Activated CD4-positive, CD25-positive, alpha-beta regulatory T cell treated with anti-CD3 and anti-CD28 coated beads, Interleukin-2, amount 50 U/mL, for 72 hours (primary cell): Measurements from ENCODE around the gene DMRTC2.

Source experiments
- DNase-seq: peaks from one replicate; pipeline ENCODE4 v3.0.0; 2021

Gene DMRTC2

GRCh38 chr19:41845001-41845050 is at the start of gene DMRTC2:
Gene DMRTC2 (plus strand): TSS chr19:41845042. CDS start chr19:41847429, 2,387 bp downstream.
- DNase-seq: no peak

GRCh38 chr19:41796362-41796761 is 48.5 kb upstream of the DMRTC2 start, which contains the start of gene CEACAM3:
Gene CEACAM3 (plus strand): TSS chr19:41796587. CDS start chr19:41796678, 91 bp downstream.
- DNase-seq: no peak

- no peak for DNase-seq
Measured at GRCh38 chr19:41796901-41797300, 47.9 kb upstream of the DMRTC2 start.

- no peak for DNase-seq
Measured at GRCh38 chr19:41799444-41800000, 45.3 kb upstream of the DMRTC2 start.

- no peak for DNase-seq
Measured at GRCh38 chr19:41801031-41801430, 43.8 kb upstream of the DMRTC2 start.

- DNase-seq: no peak
Measured at GRCh38 chr19:41801792-41802211, 43.0 kb upstream of the DMRTC2 start.

- DNase-seq: no peak
Measured at GRCh38 chr19:41802770-41803169, 42.1 kb upstream of the DMRTC2 start.

- no peak for DNase-seq
Measured at GRCh38 chr19:41804336-41804735, 40.5 kb upstream of the DMRTC2 start.

- DNase-seq: no peak
Measured at GRCh38 chr19:41807176-41807575, 37.7 kb upstream of the DMRTC2 start.

GRCh38 chr19:41808663-41809566 is 35.9 kb upstream of the DMRTC2 start:
- DNase-seq: no peak

GRCh38 chr19:41810301-41810700 is 34.5 kb upstream of the DMRTC2 start:
- DNase-seq: no peak

GRCh38 chr19:41811036-41811435 is 33.8 kb upstream of the DMRTC2 start:
- no peak for DNase-seq

GRCh38 chr19:41811981-41812380 is 32.9 kb upstream of the DMRTC2 start:
- DNase-seq: no peak

- DNase-seq: no peak
Measured at GRCh38 chr19:41813911-41814310, 30.9 kb upstream of the DMRTC2 start.

GRCh38 chr19:41815301-41815700 is 29.5 kb upstream of the DMRTC2 start:
- no peak for DNase-seq

GRCh38 chr19:41816761-41817160 is 28.1 kb upstream of the DMRTC2 start:
- DNase-seq: no peak

- no peak for DNase-seq
Measured at GRCh38 chr19:41821003-41821735, 23.7 kb upstream of the DMRTC2 start.

- DNase-seq: no peak
Measured at GRCh38 chr19:41837981-41838708, 6.7 kb upstream of the DMRTC2 start.

- no peak for DNase-seq
Measured at GRCh38 chr19:41839211-41839610, 5.6 kb upstream of the DMRTC2 start.

- no peak for DNase-seq
Measured at GRCh38 chr19:41843371-41843770, 1.5 kb upstream of the DMRTC2 start.

- no peak for DNase-seq
Measured at GRCh38 chr19:41844601-41845000, 241 bp upstream of the DMRTC2 start, which contains the start of gene LYPD4. Gene LYPD4 (minus strand): TSS chr19:41844683. CDS start chr19:41839285, 5,398 bp downstream.

GRCh38 chr19:41845051-41845590 is 279 bp downstream of the DMRTC2 start:
- DNase-seq: no peak
